SU-DHL-6 (cell line): ENCODE measurements around the gene RNF222.

ENCODE experiments used
- CTCF ChIP-seq: fragments of 200-600 bp; sonication (generic); IDR thresholded peaks from one replicate; pipeline ENCODE4 v1.5.1; 2017; ENCODE audit warnings: antibody characterized with exemption, mild to moderate bottlenecking, low read length, moderate library complexity; ENCODE audit not compliant: insufficient read depth, poor library complexity, severe bottlenecking
- EZH2phosphoT487 ChIP-seq: fragments of 200-600 bp; sonication (generic), shearing (Covaris generic); conservative IDR thresholded peaks from 2 replicates; pipeline ENCODE4 v1.6.1; 2018; ENCODE audit warnings: mild to moderate bottlenecking, antibody characterized with exemption, low read length, moderate library complexity, mixed read lengths

DNA sequence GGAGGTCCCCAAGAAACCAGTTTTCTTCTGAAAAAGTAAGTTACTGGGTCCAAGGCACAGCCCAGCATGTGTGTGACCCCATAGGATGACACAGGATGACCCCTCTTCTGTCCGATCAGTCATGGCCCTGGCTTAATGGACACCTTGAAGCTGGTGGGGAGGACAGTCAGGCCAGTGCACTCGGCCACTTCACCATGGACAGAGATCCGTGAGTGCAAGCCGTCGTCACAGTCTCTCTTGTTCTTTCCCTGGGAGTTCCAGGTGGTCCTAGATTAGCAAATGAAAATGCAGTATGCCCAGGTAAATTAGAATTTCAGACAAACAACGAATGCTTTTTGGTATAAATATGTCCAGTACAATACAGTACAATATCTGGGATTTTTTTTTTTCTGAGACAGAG lies 1.4 kb upstream of the RNF222 start:
- no peak for TF ChIP-seq CTCF
- TF ChIP-seq EZH2phosphoT487, result no peak
